PC-3 (cell line): ENCODE data around the gene MORN1.

ENCODE experiments used
- CTCF ChIP-seq: fragments of 300-600 bp; sonication (generic); conservative IDR thresholded peaks from 2 replicates; pipeline ENCODE4 v1.5.1; 2017; ENCODE audit warnings: antibody characterized with exemption, low read depth, mild to moderate bottlenecking, low read length
- EZH2 ChIP-seq: fragments of 300-600 bp; sonication (generic); IDR thresholded peaks from one replicate; pipeline ENCODE4 v1.6.1; 2017; ENCODE audit warnings: antibody characterized with exemption, mild to moderate bottlenecking, low read length; ENCODE audit not compliant: unreplicated experiment
- EZH2phosphoT487 ChIP-seq: fragments of 300-600 bp; sonication (generic); IDR thresholded peaks from 2 replicates; pipeline ENCODE4 v1.6.1; 2018; ENCODE audit warnings: mild to moderate bottlenecking, antibody characterized with exemption, low read length, borderline replicate concordance

DNA sequence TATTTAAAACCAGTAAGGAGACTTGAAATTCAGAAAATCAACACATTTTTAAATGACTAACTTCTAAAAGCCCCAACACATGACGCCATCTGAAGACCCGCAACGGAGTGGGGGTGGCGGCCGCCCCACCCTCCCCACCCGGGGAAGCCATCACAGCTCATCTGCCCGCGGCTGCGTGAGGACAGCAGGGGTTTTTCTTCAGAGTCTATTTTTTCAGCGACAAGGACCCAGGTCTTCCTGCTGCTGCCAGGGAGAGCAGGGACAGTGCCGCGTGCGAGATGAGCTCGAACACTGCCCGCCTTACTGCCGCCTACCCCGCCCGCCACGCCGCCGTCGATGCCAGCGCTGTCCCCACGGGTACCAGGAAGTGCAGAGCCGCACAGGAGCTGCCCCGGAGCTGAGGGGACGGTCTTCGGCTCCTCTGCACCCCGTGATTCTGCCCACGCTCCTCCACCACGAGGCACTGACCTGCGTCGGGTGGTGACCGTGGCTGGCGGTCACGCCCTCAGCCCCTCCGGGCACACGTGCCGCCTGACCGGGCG, 84.2 kb downstream of the MORN1 start:
- TF ChIP-seq CTCF (no peak), EZH2 (no peak), EZH2phosphoT487 (no peak)
